GM12878 (cell line): ENCODE measurements around the gene CHST8. TPM values are rescaled to one million over a fixed set of nuclear protein-coding genes. Genes with fewer than 3 reads are reported as not detected.

Experiments
- ATAC-seq: fragments of 200-7000 bp; cut with Tn5 transposase; 3 replicates; pipeline ENCODE4 v1.9.1; 2020; ENCODE audit warnings: mild to moderate bottlenecking, moderate library complexity
- BruUV-seq: library from RNA; stranded (reverse); fragments of 400-500 nt; replicated peaks from 2 replicates; lab custom pipeline; 2021; lab: Mats Ljungman, UMichigan
- CTCF ChIA-PET: fragments of 300-600 bp; sonication (Branson Sonifier 250); formaldehyde crosslinking; extraction: SDS; loops from one replicate; lab custom pipeline; 2021; ENCODE audit warnings: inconsistent platforms; lab: Yijun Ruan, JAX
- POLR2A ChIA-PET: fragments of 350-600 bp; formaldehyde crosslinking; extraction: SDS; loops from one replicate; lab custom pipeline; 2021; ENCODE audit warnings: inconsistent platforms; lab: Charles Lee
- RAD21 ChIA-PET: fragments of 300-600 bp; sonication (Branson Sonifier 250); formaldehyde crosslinking; loops from one replicate; lab custom pipeline; 2023; ENCODE audit warnings: antibody characterized with exemption; ENCODE audit not compliant: unreplicated experiment; lab: Charles Lee
- SMC1A ChIA-PET: fragments of 300-600 bp; sonication (Branson Sonifier 250); formaldehyde crosslinking; loops from one replicate; lab custom pipeline; 2023; ENCODE audit not compliant: unreplicated experiment, uncharacterized antibody; lab: Charles Lee
- DNase-seq: peaks from one replicate; pipeline ENCODE4 v3.0.0-alpha.2; 2011; ENCODE audit warnings: low read depth, low spot score
- FAIRE-seq: peaks from 3 replicates; lab custom pipeline; 2011; peaks lifted over from hg19 to GRCh38; lab: Jason Lieb, UNC
- H2AFZ ChIP-seq: 2 replicates; pipeline ENCODE4 v1.6.0; 2011; ENCODE audit warnings: low read depth, low read length, control low read depth; ENCODE audit not compliant: control insufficient read depth
- H3K27ac ChIP-seq: 2 replicates; pipeline ENCODE4 v1.5.1; 2011; ENCODE audit warnings: control low read depth; ENCODE audit not compliant: control insufficient read depth, insufficient read depth
- H3K27me3 ChIP-seq, 2 experiments: replicated peaks in 1 of 2; 2 replicates each; pipeline versions ENCODE4 v1.6.0 to v1.6.1; 2011; ENCODE audit warnings: low read length in 1 of 2; ENCODE audit not compliant: control insufficient read depth in 2 of 2, insufficient read depth in 2 of 2
- H3K36me3 ChIP-seq, 2 experiments: 2 replicates each; pipeline ENCODE4 v1.5.1; 2011; ENCODE audit warnings: low read length in 1 of 2; ENCODE audit not compliant: control insufficient read depth in 2 of 2, insufficient read depth in 2 of 2
- H3K4me1 ChIP-seq: 2 replicates; pipeline ENCODE4 v1.6.1; 2011; ENCODE audit warnings: mild to moderate bottlenecking, low read length, moderate library complexity, mixed read lengths; ENCODE audit not compliant: control insufficient read depth, insufficient read depth
- H3K4me2 ChIP-seq: 2 replicates; pipeline ENCODE4 v1.6.0; 2011; ENCODE audit warnings: control low read depth; ENCODE audit not compliant: control insufficient read depth, insufficient read depth
- H3K4me3 ChIP-seq: fragments of 200-600 bp; sonication (generic); 2 replicates; pipeline ENCODE4 v1.5.1; 2016
- H3K79me2 ChIP-seq: 2 replicates; pipeline ENCODE4 v1.6.0; 2011; ENCODE audit warnings: low read length; ENCODE audit not compliant: control insufficient read depth, insufficient read depth
- H3K9ac ChIP-seq: 2 replicates; pipeline ENCODE4 v1.8.0; 2011; ENCODE audit warnings: low read length, control low read depth, mixed read lengths; ENCODE audit not compliant: control insufficient read depth, insufficient read depth
- H3K9me3 ChIP-seq: replicated peaks from 3 replicates; pipeline ENCODE4 v1.5.1; 2011; ENCODE audit warnings: mild to moderate bottlenecking, low read length; ENCODE audit not compliant: control insufficient read depth, insufficient read depth
- H4K20me1 ChIP-seq: 2 replicates; pipeline ENCODE4 v1.6.0; 2011; ENCODE audit not compliant: control insufficient read depth, insufficient read depth
- CBFB ChIP-seq: IDR thresholded peaks from 2 replicates; pipeline ENCODE4 v1.6.1; 2016; ENCODE audit warnings: antibody characterized with exemption, low read depth
- CREB1 ChIP-seq: IDR thresholded peaks from 2 replicates; pipeline ENCODE4 v1.6.1; 2012; ENCODE audit warnings: low read depth, mild to moderate bottlenecking, inconsistent platforms
- E4F1 ChIP-seq: fragments of 450-650 bp; IDR thresholded peaks from 2 replicates; pipeline ENCODE4 v1.6.1; 2018; ENCODE audit warnings: borderline replicate concordance, mild to moderate bottlenecking; ENCODE audit not compliant: partially characterized antibody
- EGR1 ChIP-seq, 2 experiments: IDR thresholded peaks; 1 replicate in 1 of 2; 2 replicates in 1 of 2; pipeline ENCODE4 v1.6.1; 2011 to 2012; ENCODE audit warnings: low read depth in 2 of 2, low read length in 2 of 2, borderline replicate concordance in 1 of 2, mild to moderate bottlenecking in 1 of 2, moderate library complexity in 1 of 2
- HCFC1 ChIP-seq: fragments of 150-350 bp; IDR thresholded peaks from 2 replicates; pipeline ENCODE4 v1.6.1; 2014; ENCODE audit warnings: low read length
- HSF1 ChIP-seq: fragments of 150-350 bp; IDR thresholded peaks from 2 replicates; pipeline ENCODE4 v1.6.1; 2014; ENCODE audit warnings: mild to moderate bottlenecking, low read depth, low read length
- JUND ChIP-seq: IDR thresholded peaks from 2 replicates; pipeline ENCODE4 v1.6.1; 2012; ENCODE audit warnings: low read depth, mild to moderate bottlenecking, low read length, improper control_type of control experiment, moderate library complexity
- MTA2 ChIP-seq: fragments of 450-650 bp; IDR thresholded peaks from 2 replicates; pipeline ENCODE4 v1.6.1; 2016; ENCODE audit warnings: low read depth, mild to moderate bottlenecking, moderate library complexity
- POU2F2 ChIP-seq: IDR thresholded peaks from 3 replicates; pipeline ENCODE4 v1.6.1; 2011; ENCODE audit warnings: low read depth, mild to moderate bottlenecking, low read length, borderline replicate concordance
- RB1 ChIP-seq: fragments of 450-650 bp; formaldehyde crosslinking; IDR thresholded peaks from 2 replicates; pipeline ENCODE4 v1.6.1; 2017; ENCODE audit warnings: mild to moderate bottlenecking, borderline replicate concordance
- SREBF2 ChIP-seq: IDR thresholded peaks from 2 replicates; pipeline ENCODE4 v1.6.1; 2012; ENCODE audit warnings: mild to moderate bottlenecking, low read length
- WGBS: methylation state at CpG from one replicate; pipeline ENCODE4 v1.1.6; 2016; ENCODE audit warnings: low lambda C conversion rate; ENCODE audit not compliant: insufficient replicate concordance, insufficient coverage; ENCODE audit errors: missing lambda C conversion rate; 5-methylcytosine and 5-hydroxymethylcytosine counted together
- in situ Hi-C: fragments of 300-500 bp; cut with MboI; formaldehyde crosslinking; loops from 9 replicates; pipeline ENCODE4 v1.14.3; 2018; ENCODE audit warnings: mixed read lengths
- intact Hi-C: fragments of 100-400 bp; cut with micrococcal nuclease; formaldehyde crosslinking; loops from one replicate; pipeline ENCODE4 v1.14.2; 2022; ENCODE audit not compliant: unreplicated experiment
- polyA plus RNA-seq, 11 experiments: library from polyadenylated mRNA; depleted of rRNA in 4 of 11; unstranded in 6 of 11; stranded (reverse) in 5 of 11; fragments of >200 nt; fragmentation: Nextera tagmentation in 4 of 11; fragmentation: Illumina TruSeq in 1 of 11; extraction: Ambion mirVana in 4 of 11; extraction: Trizol in 1 of 11; gene quantifications; 1 replicate in 1 of 11; 2 replicates in 10 of 11; pipeline versions ENCODE4 v1.2.1 to v1.2.3, GENCODE V29; 2011 to 2016; ENCODE audit warnings: inconsistent platforms in 2 of 11, missing spikeins in 2 of 11, low read depth in 1 of 11
- total RNA-seq, 4 experiments: library from RNA; depleted of rRNA in 3 of 4; stranded (reverse); fragments of >200 nt in 3 of 4; fragmentation: Illumina TruSeq in 1 of 4; extraction: Trizol in 1 of 4; gene quantifications; 2 replicates each; pipeline versions ENCODE4 v1.2.1 to v1.2.3, GENCODE V29; 2013 to 2021

The CHST8 gene
- total and polyA plus RNA-seq, 10 of the 15 experiments (the other 5 are each of a cell fraction or from before 2014, with no cell fraction given), result 0.06 TPM; not detected in 9

GRCh38 chr19:33689868-33690267 is 68.1 kb downstream of the CHST8 start (continued):
- TF ChIP-seq E4F1 (no peak), HSF1 (no peak)

- H3K79me2 ChIP-seq, result no peaks in the 10 kb centered on the region
- 31% methylated on average over 20 of the region's 20 CpGs for WGBS
- SMC1A ChIA-PET, result no interaction called here
- no peak overlapping the region for H3K9ac ChIP-seq
- peaks cover 0 to 2% of the 10 kb centered on the region in 2 experiments; a peak in 1 of 4 replicates for H3K27me3 ChIP-seq
- POLR2A ChIA-PET, result no interaction called here
- TF ChIP-seq EGR1 (IDR thresholded peaks at IDR 0.05; ENCODE audit: borderline replicate concordance in 1 of 2, low read depth in 2 of 2, low read length in 2 of 2) (no peak), POU2F2 (no peak), RB1 (no peak), CBFB (no peak), CREB1 (no peak), JUND (no peak), SREBF2 (no peak), MTA2 (no peak), HCFC1 (no peak)
- H3K4me1 ChIP-seq, result no peaks in the 10 kb centered on the region
- CTCF ChIA-PET, result no interaction called here
- H3K36me3 ChIP-seq, result no peaks in the 10 kb centered on the region
- no peak overlapping the region for H3K27ac ChIP-seq
- no peaks in the 10 kb centered on the region for H3K9me3 ChIP-seq
- H4K20me1 ChIP-seq, result no peaks in the 10 kb centered on the region
- BruUV-seq, result no TSS peak
- RAD21 ChIA-PET, result no interaction called here
- FAIRE-seq (no peak), DNase-seq (no peak), ATAC-seq (no peak)
- H2AFZ ChIP-seq, result no peak overlapping the region
- in situ Hi-C loops (no loop called here), intact Hi-C loops (no loop called here)
- H3K4me2 ChIP-seq, result no peak overlapping the region
- H3K4me3 ChIP-seq, result no peak overlapping the region
Measured at GRCh38 chr19:33690378-33691029, 68.8 kb downstream of the CHST8 start.
